Nephron (organoid): ENCODE results near the gene BABAM2.

Source experiments
- H3K27ac Mint-ChIP-seq, 3 experiments: 2 replicates each; pipeline ENCODE4 v1.8.0; 2020; ENCODE audit warnings: mixed read lengths in 3 of 3, mild to moderate bottlenecking in 2 of 3, moderate library complexity in 1 of 3
- H3K27me3 Mint-ChIP-seq: 2 replicates; pipeline ENCODE4 v1.8.0; 2021; ENCODE audit warnings: low read depth, mild to moderate bottlenecking, moderate library complexity, mixed read lengths
- H3K36me3 Mint-ChIP-seq: 2 replicates; pipeline ENCODE4 v1.8.0; 2020; ENCODE audit warnings: low read depth, mixed read lengths
- H3K4me1 Mint-ChIP-seq: 2 replicates; pipeline ENCODE4 v1.8.0; 2020; ENCODE audit warnings: mixed read lengths
- H3K4me3 Mint-ChIP-seq, 3 experiments: 2 replicates each; pipeline ENCODE4 v1.8.0; 2020; ENCODE audit warnings: mild to moderate bottlenecking in 3 of 3, mixed read lengths in 3 of 3, moderate library complexity in 2 of 3
- H3K9me3 Mint-ChIP-seq: 2 replicates; pipeline ENCODE4 v1.8.0; 2020; ENCODE audit warnings: mixed read lengths
- TF ChIP-seq, protein P1 (sequence below), 3 experiments: fragments of 200-600 bp; sonication (generic); IDR thresholded peaks; one replicate each; pipeline ENCODE4 v1.5.0; 2021; ENCODE audit warnings: antibody characterized with exemption in 3 of 3; ENCODE audit not compliant: unreplicated experiment in 3 of 3

The BABAM2 gene

DNA sequence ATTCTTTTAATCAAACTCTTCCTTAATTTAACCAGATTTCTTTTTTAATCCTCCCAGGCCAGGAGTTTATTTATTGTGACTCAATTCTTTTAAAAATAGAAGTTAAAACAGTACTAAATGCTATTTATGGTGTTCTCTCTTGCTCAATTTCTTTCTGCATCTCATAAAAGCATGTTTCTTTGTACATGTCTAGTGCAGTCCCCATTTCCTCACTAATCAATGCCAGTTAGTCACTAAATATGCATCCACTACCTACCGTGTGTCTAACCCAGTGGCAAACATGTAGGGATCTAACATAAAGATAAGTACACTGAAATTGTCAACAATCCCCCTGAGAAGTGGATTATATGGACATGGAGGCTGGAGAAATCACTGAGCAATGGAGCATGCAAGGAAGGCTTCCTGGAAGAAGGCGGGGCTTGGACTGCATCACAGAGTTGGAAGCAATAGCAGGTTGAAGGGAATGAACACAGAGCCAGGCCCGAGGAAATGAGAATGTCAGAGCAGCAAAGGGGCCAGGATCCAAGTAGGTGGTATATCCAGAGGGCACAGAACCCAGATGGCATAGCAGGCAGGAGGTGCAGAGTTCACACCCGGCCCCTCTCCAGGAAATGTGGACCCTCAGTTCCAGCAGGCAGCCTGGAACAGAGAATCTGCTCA, 396.9 kb downstream of the BABAM2 start:
- no peaks in the 10 kb centered on the region for H3K4me1 Mint-ChIP-seq
- no peak overlapping the region for H3K4me3 Mint-ChIP-seq
- H3K36me3 Mint-ChIP-seq: no peaks in the 10 kb centered on the region

DNA sequence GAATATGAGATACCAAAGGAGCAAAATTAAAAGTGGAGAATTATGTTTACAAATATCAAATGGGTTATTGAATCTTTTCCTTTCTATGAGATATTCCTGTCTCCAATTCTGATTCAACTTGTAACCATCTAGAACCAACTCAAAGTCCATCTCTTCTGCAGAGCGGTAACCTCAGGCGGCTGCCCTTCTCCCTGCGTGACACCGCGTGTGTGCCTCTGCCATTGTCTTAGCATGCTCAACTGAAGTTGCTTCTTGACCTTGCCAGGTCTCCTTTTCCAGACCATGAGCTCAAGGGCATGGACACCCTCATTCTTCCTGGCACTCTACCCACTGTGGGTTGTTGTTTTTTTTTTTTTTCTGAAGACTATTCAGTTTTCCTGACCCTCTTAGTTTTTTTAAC, 398.1 kb downstream of the BABAM2 start:
- H3K9me3 Mint-ChIP-seq: no peaks in the 10 kb centered on the region
- no peak overlapping the region for H3K27ac Mint-ChIP-seq
- H3K27me3 Mint-ChIP-seq: no peaks in the 10 kb centered on the region

More for the DNA sequence above, 396.9 kb downstream of the BABAM2 start:
- Mint-ChIP-seq H3K9me3 (no peaks in the 10 kb centered on the region), H3K27me3 (no peaks in the 10 kb centered on the region), H3K27ac (peak overlapping the region in 1 of 3 experiments; percentile 39)
- TF ChIP-seq, protein P1, sequence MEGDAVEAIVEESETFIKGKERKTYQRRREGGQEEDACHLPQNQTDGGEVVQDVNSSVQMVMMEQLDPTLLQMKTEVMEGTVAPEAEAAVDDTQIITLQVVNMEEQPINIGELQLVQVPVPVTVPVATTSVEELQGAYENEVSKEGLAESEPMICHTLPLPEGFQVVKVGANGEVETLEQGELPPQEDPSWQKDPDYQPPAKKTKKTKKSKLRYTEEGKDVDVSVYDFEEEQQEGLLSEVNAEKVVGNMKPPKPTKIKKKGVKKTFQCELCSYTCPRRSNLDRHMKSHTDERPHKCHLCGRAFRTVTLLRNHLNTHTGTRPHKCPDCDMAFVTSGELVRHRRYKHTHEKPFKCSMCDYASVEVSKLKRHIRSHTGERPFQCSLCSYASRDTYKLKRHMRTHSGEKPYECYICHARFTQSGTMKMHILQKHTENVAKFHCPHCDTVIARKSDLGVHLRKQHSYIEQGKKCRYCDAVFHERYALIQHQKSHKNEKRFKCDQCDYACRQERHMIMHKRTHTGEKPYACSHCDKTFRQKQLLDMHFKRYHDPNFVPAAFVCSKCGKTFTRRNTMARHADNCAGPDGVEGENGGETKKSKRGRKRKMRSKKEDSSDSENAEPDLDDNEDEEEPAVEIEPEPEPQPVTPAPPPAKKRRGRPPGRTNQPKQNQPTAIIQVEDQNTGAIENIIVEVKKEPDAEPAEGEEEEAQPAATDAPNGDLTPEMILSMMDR (IDR thresholded peaks at IDR 0.05; ENCODE audit: unreplicated experiment in 3 of 3): no peak

DNA sequence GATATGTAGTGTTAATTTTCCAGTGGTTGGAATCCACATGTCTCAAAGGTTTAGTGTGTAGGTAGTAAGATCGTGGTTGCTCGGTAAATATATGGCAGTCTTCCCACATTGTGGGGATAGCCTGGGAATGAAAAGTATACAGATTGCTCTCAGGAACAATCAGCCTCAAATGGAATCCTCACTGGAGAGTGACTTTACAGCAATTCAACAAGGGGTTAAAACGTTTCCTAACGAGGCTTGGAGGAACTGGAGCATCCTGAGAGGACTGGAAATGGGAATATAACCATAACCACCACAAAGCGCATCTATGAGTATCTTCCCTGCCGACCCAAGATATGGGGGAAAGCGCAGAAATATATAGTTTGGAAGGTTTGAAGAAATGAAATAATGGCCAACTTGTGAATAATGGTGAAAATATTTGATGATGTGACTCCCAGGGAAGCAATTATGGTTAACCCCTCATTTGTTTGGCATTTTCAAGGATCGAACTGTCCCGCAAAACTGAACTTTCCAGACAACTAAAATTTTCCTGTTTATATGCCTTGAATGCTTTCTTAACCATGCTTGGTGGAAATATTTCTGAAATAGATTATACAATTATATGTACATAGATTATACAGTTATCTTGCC, 401.4 kb downstream of the BABAM2 start:
- H3K4me1 Mint-ChIP-seq: peaks cover 5% of the 10 kb centered on the region
- no peak overlapping the region for H3K27ac Mint-ChIP-seq
- H3K4me3 Mint-ChIP-seq: no peak overlapping the region
- TF ChIP-seq, protein P1 (IDR thresholded peaks at IDR 0.05; ENCODE audit: unreplicated experiment in 3 of 3): no peak
- no peaks in the 10 kb centered on the region for H3K36me3 Mint-ChIP-seq
- H3K27me3 Mint-ChIP-seq: no peaks in the 10 kb centered on the region
- no peaks in the 10 kb centered on the region for H3K9me3 Mint-ChIP-seq

More for the DNA sequence above, 398.1 kb downstream of the BABAM2 start:
- H3K4me3 Mint-ChIP-seq: no peak overlapping the region
- TF ChIP-seq, protein P1 (IDR thresholded peaks at IDR 0.05; ENCODE audit: unreplicated experiment in 3 of 3): no peak
- H3K36me3 Mint-ChIP-seq: no peaks in the 10 kb centered on the region
- H3K4me1 Mint-ChIP-seq: peaks cover 5% of the 10 kb centered on the region

DNA sequence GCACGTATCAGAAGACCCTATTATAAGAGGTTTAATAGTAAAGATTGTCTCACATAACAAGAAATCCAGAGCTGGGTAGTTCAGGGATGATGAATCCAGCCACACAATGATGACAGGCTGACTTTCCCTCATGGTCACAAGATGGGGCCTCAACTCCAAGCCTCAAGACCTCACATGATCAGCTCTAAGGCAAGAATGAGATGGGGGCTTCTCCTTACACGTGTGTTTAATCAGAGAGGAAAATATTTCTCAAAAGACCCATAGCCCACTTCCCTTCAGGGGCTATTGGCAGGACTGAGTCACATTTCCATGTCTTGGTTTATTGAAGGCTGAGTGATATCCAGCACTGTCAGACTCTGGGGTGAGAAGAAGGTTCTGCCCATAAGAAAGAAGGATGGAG, 402.0 kb downstream of the BABAM2 start:
- Mint-ChIP-seq H3K4me3 (no peak overlapping the region), H3K9me3 (no peaks in the 10 kb centered on the region), H3K27me3 (no peaks in the 10 kb centered on the region), H3K36me3 (no peaks in the 10 kb centered on the region), H3K27ac (no peak overlapping the region), H3K4me1 (peaks cover 5% of the 10 kb centered on the region)
- TF ChIP-seq, protein P1 (IDR thresholded peaks at IDR 0.05; ENCODE audit: unreplicated experiment in 3 of 3): no peak

DNA sequence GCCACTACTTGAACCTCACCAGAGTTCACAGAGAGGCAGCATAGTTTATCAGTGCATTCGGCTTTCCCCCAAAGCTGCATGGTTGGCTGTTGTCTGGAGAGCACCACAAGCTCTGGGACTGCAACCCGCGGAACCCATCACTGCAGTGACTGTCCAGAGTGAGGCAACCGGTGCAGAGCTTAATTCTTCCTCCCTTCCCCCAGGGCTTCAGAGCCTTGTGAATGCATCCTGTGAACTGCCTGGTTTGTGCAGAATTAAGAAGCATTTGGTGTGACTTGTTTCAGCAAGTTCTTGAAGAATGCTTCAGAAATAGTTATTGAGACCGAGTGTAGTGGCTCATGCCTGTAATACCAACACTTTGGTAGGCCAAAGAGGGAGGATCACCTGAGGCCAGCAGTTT, 402.9 kb downstream of the BABAM2 start:
- Mint-ChIP-seq H3K9me3 (no peaks in the 10 kb centered on the region), H3K4me1 (peaks cover 9% of the 10 kb centered on the region), H3K4me3 (no peak overlapping the region), H3K27ac (no peak overlapping the region), H3K36me3 (no peaks in the 10 kb centered on the region), H3K27me3 (no peaks in the 10 kb centered on the region)
- TF ChIP-seq, protein P1 (IDR thresholded peaks at IDR 0.05; ENCODE audit: unreplicated experiment in 3 of 3): no peak

DNA sequence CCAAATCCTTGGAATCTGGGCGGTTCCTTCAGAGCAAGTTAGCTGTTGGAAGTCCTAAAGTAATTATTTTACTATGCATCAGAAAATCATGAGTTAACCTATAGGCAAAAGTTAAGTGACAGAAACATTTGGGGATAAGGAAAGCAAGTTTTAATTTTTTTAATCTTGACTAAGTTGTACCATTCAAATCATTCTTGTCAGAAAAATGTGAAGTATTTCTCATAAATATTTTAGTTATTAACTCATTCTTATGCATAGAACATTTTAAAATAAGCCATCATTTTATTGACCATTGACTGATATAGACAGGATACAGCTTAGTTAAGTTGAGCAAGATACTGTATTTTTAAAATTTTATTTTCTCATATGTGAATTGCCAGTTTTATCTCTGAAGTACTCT, 403.9 kb downstream of the BABAM2 start:
- Mint-ChIP-seq H3K27me3 (no peaks in the 10 kb centered on the region), H3K4me1 (peaks cover 13% of the 10 kb centered on the region), H3K4me3 (no peak overlapping the region), H3K9me3 (no peaks in the 10 kb centered on the region), H3K36me3 (peaks cover 5% of the 10 kb centered on the region), H3K27ac (no peak overlapping the region)
- TF ChIP-seq, protein P1 (IDR thresholded peaks at IDR 0.05; ENCODE audit: unreplicated experiment in 3 of 3): no peak
